ENCODE measurements around the gene TSSK2.

Gene TSSK2

DNA sequence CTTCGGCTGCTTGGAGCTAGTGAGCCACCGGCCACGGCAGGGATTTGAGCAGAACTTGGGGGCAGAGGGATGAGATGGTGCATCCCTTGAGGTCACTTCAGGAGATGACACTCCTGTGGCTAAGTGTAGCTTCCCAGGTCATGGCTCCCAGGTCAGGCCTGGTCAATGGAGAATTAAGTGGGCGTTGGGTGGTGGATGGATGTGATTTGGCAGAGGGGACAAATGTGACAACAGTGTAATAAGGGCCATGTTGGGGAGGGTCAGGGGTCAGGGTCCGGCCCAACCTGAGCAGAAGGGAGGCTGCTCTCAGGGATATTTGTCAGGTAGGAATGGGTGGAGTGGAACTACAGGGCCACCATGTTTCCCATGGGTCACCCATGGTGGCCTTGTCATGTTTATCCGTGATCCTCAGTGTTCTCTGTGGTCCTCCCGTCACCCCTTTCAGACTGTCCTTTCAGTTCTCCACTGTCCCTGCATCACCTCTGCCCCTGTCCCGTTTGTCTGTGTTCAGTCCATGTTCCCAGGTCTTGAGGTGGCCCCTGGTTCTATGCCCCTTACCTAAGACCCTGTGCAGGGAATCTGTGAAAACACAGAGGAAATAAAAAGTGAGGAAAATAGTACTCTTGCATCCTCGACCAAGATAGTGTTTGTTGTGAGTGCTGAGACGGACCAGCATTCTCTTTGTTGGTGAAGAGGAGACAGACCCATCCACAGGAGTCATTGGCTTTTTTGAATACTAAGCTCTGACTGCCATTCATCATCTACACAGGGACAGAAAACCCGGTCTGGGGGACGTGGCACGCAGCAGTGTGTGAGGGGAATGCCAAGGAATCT is 41.3 kb downstream of the TSSK2 start:
- no peak for DNase-seq

DNA sequence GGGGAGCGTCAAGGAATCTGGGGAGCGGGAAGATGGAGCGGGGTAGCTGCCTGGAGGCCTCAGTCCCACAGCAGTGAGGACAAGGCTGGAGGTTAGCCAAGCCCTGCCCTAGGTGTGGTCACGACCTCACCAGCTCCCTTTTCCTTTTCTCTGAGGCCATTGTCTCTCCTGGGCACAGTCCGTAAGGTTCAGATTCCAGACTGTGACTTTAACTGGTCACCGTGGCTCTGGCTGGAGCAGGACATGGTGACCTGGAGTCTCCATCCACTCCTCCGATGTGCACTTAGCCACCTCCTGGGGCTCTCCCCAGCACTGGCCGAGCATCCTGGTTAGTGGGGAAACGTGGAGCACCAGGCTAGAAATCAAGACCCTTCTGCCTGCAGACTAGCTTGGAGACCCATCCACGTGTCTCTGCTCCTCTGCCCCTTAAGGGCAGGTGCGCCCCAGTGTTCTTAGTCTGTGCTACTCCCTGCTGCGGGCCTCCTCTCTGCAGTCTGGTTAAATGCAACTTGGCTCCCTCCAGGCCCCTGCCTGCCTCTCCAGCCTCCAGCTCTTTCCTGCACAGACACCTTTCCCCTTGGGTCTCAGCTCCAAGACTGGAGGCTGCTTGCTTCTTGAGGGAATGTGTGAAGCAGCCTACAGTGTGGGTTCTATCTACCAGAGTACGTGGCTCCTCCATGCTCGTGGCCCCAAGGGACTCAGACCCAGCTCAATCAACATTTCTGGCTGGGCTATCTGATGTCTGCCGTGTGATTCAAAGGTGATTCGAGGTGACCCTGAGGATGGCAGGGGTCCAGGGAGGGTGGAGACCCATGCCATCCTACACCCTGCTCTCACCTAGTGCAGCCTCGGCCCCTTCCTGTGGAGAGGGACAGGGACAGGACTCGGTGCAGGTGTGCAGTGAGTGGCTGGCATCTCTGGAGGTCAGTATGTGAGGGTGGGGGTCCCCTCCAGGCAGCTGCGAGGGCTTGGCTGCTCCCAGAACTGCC is 42.2 kb downstream of the TSSK2 start:
- no peak for DNase-seq

DNA sequence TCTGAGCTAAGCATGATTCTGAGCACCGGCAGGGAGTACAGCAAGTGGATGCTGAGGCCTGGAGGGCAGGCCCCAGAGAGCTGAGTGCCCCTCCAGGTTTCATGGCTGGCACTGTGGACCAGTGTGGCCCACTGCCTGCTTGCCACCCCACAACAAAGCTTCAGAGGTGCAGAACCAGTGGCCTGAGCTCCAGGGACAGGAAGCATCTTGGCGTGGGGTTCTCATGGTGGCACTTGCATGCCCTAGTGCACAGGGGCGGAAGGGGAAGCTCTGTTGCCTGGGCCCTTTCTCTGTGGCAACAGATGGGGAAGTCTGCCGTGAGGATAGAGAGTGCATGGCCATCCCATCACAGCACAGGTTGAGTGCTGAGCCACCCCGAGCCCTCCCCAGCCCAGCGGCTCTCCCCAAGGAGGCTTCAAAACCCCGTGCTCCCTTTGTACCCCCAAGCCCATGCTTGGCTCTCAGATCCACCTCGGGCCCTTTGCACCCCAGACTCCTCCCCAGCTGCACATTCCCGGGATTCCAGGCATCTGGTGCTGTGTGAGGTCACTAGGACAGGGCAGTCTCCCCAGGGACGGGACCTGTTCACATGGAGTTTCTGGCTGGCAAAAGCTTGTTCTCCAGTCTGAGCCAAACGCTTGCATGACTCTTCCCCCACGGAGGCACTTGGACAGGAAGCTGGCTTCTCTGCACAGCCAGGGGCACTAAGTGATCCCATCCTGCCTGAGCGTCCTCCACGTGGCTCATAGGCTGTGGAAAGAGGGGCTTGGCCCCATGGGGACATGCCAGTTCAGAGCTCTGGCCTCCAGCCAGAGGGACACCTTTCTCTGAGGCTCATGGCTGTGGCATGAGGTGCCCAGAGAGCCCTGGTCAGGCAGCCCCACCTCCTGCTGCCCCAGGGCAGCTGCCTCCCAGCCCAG is 43.3 kb downstream of the TSSK2 start:
- DNase-seq, result no peak

DNA sequence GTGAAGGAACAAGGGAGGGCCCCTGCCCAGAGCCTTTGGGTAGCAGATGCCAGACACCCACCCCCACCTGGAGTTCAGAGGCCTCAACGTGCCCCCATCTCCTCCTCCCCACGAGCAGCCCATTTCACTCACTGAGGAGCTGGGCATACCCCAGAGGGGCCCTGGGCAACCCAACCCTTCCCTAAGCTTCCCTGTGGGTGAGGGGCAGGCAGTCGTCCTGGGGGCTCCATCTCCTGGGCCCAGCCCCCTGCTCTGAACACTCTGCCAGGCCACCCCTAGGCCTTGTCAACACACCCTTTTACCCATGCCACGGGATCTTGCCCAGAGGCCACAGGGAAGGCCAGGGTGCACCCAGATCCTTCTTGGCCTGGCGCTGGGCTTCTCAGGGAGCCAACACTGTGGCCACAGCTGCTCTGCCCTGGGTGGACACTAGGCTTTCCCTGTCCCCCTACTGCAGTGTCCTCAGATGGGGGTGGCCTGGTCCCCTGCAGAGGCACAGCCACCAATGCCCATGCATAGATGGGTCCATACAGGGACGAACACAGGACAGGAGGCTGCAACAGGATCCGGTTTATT is 44.0 kb downstream of the TSSK2 start:
- DNase-seq, result no peak

DNA sequence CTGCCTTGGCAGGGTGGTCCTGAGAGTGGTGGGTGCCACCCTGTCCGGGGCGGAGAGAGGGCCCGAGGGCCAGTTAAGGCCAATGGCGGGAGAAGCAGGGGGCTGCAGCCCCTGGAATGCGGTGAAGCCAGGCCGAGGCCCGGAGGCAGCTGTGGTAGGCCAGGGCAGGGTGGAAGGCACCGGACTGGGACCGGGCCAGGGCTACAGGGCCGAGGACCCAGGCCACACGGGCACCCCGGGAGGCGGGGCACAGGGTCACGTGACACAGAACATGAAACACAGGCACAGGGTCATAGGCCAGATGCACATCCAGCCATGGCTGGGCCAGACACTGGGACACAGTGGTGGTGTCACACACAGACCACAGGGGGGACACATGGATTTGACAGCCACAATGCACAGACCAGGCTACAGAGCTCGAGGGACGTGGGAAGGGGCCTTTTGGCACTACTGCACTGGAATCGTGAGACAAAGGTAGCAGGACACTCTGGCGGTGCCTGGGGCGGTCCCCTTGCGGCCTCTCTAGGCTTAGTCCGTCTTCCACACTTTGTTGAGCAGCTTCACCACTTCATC is 44.6 kb downstream of the TSSK2 start:
- no peak for DNase-seq

DNA sequence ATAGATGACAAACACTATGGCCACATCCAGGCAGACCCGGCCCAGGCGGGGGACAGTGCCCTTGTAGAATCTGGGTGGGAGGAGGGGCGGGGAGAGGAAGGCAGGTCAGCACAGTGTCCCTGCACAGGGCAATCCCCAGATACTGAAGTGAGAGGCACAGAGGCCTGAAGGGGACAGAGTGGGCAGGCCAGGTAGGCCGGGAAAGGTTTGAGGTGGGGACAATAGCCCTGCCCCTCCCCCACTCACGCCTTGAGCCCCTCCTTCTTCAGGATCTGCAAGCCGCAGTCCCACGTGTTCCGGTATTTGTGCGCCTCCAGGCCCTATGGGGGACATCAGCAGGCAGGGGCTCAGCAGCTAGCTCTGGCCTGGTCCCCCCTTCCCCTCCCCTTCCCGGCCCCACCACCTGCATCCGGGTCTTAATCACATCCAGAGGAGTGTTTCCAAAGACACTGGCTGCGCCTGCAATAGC is 45.1 kb downstream of the TSSK2 start:
- no peak for DNase-seq

DNA sequence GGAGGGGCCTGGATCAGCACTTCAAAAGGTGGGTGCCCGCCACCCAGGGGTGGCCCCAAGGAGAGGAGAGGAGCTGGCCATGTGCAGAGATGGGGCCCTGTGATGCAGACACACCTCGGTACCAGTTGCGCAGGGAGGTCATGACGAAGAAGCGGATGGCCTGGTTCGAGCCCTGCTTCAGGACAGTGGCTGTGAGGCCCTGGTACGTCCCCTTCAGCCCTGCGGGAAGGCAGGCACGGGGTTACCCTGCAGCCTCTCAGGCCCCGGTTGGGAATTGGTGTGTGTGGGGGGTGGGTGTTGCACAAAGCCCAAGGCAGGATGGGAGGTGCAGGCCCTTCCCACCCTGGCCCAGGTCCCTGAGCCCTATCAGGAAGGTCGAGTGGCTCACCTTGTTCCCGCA is 45.6 kb downstream of the TSSK2 start:
- no peak for DNase-seq

DNA sequence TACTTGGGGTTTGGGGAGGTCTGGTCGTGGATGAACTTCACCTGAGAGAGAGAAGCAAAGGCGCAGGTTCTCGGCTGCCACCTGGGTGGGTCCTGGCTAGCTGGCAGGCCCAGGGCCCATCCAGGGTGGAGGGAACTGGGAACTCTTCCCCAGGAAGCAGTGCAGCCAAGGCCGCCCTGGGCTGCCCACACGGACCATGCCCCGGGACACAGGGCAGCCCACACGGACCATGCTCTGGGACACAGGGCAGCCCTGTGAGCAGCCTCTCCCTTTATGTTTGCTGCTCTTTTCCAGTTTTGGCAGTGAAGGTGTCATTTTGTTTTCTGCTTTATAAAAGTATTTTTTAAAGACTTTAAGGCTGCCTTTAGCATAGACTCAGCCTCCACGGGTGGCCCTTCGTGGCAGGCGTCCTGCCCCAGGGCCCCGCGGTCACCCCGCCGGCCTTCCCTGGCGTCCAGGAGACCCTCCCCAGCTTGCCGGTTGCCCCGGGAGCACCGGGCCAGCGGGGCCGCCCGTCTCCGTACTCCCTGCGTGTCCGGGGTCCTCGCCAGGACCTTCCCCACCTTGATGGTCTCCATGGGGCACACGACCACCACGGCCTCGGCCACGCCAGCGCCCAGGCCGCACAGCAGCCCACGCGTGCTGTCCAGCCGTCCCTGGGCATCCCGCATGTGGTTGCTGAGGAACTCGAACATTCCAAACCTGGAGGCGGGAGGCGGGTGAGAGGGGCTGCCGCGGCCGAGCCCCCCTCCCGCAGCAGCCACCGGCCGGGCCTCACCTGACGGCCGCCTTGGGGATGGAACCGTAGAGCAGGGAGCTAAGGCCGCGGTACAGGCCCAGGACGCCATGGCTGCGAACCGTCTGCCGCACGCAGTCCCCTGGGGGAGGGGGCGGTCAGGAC is 46.3 kb downstream of the TSSK2 start:
- DNase-seq, result no peak

DNA sequence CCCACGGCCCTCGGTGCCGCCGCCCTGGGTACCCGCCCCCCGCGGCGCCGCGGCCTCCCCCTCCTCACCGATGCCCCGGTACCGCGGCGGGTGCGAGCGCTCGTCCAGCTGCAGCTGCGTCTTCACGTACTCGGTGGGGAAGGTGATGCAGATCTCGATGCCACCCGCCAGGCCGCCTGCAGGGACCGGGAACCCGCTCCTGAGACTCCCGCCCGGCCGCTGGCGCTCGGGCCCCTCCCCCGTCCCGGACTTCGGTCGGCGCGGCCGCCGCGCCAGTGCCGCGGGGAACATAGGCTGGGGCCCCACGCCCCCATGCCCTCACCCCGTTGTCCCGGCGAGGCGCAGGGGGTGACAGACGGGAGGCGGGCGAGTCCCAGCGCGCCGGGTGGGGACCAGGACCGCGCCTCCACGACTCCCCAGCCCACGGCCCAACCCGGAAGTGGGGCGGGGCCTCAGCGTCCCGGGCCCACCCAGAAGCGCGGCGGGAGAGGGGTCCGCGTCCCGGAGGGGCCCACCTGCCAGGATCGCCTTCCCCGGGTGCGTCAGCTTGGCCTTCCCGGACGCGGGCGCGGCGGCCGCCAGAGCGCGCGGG is 47.1 kb downstream of the TSSK2 start:
- no peak for DNase-seq

DNA sequence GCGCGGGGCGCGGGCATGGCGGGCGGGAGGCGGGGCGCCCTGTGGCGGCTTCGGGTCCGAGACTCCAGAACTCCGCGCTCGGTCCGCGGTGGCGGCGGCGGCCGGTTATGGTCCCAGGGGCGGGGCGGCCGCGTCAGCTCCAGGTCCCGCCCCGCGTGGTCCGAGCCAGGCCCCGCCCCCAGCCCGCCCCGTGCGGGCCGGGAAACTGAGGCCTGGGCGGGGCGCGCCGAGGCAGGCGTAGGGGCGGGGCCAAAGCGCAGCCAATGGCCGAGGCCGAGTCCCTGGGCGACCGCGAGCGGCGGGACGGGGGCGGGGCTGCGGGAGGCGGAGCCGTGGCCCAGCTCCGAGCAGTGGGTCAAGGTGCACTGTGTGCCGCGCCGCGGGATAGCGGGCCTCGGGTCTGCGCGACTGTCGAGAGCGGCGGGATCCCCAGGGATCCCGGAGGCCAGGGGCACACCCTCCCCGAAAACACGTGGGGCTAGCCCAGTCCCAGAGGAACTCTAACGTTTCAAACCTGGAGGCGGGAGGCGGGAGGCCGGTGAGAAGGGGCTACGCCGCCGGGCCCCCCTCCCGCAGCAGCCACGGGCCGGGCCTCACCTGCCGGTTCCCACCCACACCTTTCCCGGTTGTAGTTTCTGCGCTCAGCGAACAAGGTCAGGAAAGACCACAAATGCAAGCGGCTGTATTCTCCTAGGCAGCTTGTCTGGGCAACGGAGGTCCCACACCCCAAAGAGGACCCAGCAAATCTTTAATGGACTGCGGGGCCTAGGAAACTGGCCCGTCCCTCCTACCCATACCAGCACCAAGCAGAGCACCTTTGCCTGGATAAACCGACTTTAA is 47.8 kb downstream of the TSSK2 start, which contains the start of gene SLC25A1:
TSS of gene SLC25A1 (minus strand) at position 80 of the 840 bp plus-strand sequence. CDS start at position 17, 63 bp downstream.
- no peak for DNase-seq

DNA sequence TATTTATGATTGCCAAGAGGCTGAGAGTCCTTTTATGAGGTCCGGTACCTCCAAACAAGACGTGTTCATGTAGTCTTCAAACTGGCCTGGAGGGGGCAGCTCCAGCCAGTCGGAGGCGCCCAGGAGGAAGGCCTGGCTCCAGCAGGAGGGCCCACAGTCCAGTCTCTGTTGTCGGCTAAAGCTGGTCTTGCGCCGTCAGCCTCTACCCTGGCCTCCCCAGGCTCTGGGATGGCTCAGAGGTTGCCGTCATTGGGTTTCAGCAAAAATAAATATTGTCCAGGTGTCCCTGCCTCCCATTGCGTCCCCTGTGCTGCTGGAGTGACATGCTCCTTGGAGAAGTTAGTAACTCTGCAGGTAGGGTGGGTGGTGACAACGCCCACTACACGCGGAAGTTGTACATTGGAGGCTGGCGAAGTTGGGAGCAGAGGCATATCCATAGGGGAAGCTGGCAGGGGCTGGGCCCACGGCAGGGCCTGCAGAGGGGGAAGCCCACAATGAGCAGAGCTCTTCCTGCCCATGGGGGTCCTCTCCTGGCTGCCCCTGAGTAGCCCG is 48.5 kb downstream of the TSSK2 start:
- DNase-seq, result peak; percentile 19

DNA sequence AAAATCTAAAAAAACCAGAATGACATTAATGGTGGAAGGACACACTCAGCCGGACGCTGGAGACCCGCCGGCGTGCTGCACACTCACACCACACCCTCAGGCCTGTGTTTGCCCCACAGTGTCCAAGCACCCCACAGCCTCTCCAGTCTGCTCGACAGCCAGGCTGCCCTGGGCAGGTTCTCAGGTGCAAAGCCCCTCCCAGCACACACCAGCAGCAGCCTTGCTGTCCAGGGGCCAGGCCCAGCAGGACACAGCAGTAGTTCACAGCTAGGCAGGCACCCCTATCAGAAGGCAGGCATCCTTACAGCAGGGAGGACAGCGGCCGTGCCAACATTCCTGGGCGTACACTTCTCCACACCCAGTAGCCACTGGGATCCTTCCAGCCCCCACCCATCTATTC is 49.1 kb downstream of the TSSK2 start:
- no peak for DNase-seq

DNA sequence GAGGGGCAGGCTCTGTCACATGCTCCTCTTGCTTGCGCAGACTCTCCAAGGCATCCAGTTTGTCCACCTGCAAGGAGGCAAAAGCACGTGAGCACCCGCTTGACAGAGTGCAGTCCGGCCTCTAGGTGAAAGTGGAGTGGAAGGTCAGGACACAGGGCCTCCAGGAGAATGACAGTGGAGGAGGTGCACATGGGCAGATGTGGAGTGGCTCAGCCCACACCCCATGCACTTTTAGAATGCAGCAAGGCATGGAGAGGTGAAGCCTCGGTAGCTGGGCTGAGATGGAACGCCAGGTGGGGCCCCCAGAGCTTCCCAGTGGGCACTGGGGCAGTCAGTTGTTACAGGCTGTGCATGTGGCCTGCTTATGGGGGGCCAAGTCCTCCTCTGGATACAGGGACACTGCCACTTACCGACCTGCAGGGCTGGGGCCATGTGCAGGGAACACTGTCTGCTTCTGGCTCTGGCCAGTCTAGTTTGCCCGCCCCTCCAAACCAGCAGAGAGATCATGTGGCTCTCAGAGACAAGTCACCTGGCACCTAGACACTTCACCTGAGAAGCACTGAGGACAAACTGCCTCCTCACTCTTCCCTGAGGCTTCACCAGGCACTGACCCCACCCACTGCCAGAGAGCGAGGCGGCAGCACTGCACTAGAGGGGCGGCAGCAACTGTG is 49.8 kb downstream of the TSSK2 start:
- DNase-seq, result no peak

DNA sequence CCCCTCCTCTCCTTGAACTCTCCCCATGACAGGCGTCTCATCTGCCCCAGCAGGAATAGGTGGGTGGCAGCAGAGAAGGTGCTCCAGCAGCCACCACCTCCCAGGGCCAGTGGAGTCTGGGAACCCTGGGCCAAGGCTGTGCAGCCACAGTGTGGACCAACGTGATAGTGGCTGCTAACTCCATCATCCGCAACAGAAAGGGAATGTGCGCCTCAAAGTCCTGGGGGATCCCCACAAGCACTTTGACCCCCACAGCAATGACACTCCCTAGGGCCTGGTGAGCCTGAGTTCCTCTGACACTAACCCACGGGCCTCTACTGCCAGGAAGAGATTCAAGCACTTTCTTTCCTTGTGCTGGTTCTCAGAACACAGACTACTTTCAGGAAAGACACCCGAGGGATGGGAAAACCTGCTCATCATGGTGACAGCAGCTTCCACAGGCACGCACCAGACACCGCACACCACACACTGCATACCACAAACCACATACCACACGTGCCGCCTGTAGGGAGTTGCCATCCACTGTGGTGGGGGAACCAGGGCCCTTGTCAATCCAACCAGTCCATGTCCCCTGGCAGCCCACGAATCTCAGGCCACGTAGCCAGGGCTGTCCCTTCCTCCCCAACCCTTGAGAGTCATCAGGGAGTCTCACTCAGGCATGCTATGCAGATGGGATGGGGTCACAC is 50.8 kb downstream of the TSSK2 start:
- DNase-seq, result no peak

All from DMS 273 treated with DMSO at 0.1 percent for 48 hours (cell line).